GM18868 (cell line): ENCODE measurements around the gene HIP1R.
A peak's percentile ranks its signal among the peaks of the same experiment; 100 is the strongest.
"Not testable (repeated sequence)": the region's sequence is repeated elsewhere in the genome, so short reads cannot be mapped to it uniquely, and the experiment has no call there.

Experiments
- ATAC-seq: cut with Tn5 transposase; IDR thresholded peaks from one replicate; pipeline ENCODE4 v1.9.1; 2021; ENCODE audit warnings: mild to moderate bottlenecking, moderate library complexity; ENCODE audit not compliant: unreplicated experiment

The HIP1R gene

GRCh38 chr12:122871851-122872780, 36.9 kb downstream of the HIP1R start:
- no peak for ATAC-seq

DNA sequence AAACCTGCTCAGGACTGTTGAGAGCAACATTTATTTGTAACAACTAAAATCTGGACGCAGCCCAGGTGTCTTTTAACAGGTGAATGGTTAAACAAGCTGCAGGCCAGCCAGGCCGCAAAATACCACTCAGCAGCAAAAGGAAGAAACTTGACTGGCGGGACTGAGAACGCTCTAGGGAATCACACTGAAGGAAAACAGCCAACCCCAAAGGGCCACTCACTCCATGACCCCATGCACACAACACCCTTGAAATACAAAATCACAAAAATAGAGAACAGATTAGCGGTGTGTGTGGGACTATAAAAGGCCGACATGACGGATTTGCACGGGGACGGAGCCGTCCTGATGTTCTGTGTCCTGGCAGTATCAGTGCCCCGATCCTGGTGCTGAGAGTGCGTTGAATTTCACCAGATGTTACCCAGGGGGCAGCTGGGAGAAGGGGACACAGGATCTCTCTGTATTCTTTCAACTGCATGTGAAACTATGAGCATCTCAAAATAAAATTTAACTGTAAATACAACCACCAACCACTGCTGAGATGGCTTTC, 37.6 kb downstream of the HIP1R start:
- no peak for ATAC-seq

DNA sequence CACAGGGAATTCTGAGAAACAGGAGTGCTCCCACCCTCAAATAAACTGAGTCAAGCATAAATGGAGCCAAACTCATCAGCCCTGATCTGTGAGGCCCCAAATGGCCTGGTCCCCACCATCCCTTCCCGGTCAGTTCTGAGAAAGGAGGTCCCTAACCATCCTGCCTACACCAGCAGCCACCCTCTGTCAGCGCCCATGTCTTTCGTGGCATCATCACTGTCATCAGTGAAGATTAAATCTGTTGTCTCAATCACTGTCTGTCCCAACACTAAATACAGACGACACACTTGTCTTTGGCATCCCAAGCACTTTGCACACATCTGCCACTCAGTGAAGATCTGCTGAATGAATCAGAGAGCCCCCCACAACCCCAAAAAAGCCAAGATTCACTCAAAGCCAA, 38.3 kb downstream of the HIP1R start:
- ATAC-seq = no peak

DNA sequence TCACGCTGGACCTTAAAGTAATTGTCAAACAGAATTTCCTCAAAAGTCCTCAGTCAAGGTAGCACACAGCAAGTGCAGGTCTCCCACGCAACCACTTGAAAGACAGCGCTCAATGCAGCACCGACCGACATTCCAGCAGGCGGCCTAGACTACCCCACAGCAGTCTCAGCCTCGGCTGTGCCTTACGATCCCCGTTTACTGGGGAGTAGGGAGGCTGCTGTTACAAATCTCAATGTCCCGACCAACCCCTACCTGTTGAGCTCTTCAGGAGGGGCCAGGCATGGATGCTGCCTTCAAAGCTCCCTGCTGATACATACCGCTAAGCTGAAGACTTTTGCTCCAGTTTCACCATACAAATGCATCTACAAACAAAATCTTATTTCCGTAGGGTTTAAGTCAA, 38.8 kb downstream of the HIP1R start:
- no peak for ATAC-seq

- peak; percentile 67 for ATAC-seq
These were observed 40.4 kb downstream of the HIP1R start for GRCh38 chr12:122875590-122876220.

- not testable (repeated sequence) for ATAC-seq
These were observed 41.0 kb downstream of the HIP1R start for GRCh38 chr12:122876281-122876680.

GRCh38 chr12:122876731-122877130, 41.5 kb downstream of the HIP1R start:
- ATAC-seq = no peak

GRCh38 chr12:122878780-122879612, 43.7 kb downstream of the HIP1R start:
- ATAC-seq = no peak

DNA sequence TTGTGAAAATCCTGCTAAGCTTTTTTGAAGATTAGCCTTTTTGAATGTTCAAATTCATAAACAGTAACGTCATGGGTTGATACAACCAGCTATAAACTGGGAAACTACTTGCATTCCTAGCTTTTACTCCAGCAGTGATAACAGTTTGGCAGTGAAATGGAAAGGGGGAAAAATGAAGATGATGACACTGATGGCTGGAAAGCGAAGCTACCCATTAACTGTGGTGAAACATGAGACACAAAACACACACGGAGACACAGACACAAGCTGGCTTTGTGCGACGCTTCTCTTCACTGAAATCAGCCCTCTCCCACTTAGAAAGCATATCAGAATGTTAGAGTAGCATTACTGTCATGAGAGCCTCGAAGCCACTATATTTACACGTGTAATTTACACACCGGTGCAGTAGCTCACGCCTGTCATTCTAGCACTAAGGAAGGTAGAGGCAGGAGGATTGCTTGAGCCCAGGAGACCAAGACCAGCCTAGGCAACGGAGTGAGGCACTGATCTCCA, 45.0 kb downstream of the HIP1R start:
- no peak for ATAC-seq

- no peak for ATAC-seq
These were observed 45.4 kb downstream of the HIP1R start for GRCh38 chr12:122880668-122881067.

DNA sequence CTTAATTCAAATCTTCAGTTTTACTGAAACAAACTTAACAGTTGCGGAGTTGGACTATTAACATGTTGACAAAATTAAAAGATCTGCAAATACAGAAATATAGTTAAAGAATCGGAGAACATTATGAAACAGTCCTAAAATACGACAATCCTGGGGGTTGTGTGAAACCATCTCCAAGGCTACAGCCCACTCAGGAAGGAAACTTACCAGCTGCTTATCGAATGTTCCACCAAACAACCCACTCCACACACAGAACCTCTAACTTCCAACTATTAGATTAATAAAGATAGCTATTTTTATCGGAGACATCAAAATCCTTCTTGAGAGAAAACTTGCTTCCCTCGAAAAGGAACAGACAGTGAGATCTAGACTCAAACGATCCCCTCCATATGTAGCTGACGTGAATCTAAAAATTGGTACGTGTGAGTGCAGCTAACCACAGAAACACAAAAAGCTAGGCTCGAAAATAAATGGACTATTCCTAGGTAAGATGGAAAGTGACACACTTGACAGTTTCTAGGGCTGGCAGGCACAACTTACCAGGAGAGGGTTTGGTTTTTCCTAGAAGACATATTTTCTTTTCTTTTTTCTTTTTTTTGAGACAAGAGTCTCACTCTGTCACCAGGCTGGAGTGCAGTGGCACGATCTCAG, 47.8 kb downstream of the HIP1R start:
- no peak for ATAC-seq

- ATAC-seq = no peak
These were observed 49.0 kb downstream of the HIP1R start for GRCh38 chr12:122884091-122884826.

- no peak for ATAC-seq
These were observed 49.6 kb downstream of the HIP1R start for GRCh38 chr12:122884860-122885259.

GRCh38 chr12:122886161-122886560, 50.9 kb downstream of the HIP1R start:
- no peak for ATAC-seq

DNA sequence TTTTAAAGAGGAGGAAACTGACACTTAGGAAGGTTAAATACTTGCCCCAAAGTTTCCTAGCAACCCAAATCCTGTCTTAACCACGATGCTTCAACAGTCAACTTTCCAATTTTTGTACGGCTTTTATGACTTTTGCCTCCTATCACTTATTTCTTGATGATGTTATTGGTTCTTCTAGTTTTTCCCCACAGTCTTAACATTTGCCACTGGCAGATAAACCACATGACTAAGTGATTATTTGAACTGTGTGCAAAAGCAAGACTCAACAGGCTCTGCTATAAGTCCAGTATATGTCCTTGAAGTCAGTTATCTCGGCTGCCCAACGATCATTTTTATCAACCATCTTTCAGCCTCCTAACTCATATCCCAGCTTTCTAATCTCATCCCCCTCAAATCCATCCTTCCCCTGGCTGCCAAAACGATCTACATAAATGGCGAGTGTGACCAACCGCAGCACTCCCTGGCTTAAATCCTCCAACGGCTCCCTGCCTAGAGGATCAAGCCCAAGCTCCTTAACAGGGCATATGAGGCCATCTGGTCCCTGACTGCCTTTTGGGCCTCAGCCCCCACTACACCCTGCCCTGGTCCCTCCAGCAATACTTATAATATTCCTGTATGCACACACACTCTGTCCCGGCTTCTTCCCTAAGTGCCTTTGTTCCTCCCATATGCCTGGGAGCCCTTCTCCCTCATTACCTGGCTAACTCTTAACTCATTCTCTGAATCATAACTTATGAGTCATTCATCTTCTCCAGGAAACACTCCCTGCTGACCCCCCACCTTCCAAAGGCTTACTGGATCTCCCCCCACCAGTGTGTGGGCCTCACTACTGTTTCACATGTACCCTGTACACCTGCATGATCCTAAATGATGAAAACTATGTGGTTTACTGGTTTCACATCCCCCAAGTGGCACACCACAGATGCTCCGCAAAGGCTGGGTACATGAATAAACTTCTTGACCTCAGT, 51.9 kb downstream of the HIP1R start:
- peak; percentile 71 for ATAC-seq

GRCh38 chr12:122887819-122888212, 52.6 kb downstream of the HIP1R start:
- peak; percentile 16 for ATAC-seq

DNA sequence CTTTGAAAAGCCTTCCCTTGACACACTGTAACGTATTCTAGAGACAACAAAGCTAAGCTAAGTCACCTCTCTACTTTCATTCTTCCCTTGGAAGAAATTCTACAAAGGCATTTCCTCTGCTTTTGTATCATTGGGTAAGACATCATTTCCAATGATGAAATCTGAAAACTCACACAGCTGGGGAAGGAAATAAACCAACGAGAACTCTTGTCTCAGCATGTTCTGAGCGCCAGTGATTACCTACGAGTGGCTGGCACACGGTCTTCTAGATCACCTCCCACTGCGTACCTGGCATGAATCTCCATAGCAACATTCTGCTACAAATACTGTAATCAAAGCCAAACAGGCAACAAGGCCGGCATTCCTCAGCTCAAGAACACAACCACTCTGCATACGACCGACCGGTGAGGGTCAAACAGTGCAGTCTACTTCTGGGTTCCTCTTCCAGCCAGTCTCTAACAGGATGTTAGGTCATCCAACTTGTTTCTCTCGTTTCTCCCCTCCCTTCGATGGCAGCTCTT, 53.0 kb downstream of the HIP1R start:
- ATAC-seq = no peak
